GM18520 (cell line): ENCODE measurements around the gene NCKAP5L.
A peak's percentile ranks its signal among the peaks of the same experiment; 100 is the strongest.

Experiments
- ATAC-seq: cut with Tn5 transposase; IDR thresholded peaks from one replicate; pipeline ENCODE4 v1.9.1; 2021; ENCODE audit not compliant: unreplicated experiment

NCKAP5L gene

DNA sequence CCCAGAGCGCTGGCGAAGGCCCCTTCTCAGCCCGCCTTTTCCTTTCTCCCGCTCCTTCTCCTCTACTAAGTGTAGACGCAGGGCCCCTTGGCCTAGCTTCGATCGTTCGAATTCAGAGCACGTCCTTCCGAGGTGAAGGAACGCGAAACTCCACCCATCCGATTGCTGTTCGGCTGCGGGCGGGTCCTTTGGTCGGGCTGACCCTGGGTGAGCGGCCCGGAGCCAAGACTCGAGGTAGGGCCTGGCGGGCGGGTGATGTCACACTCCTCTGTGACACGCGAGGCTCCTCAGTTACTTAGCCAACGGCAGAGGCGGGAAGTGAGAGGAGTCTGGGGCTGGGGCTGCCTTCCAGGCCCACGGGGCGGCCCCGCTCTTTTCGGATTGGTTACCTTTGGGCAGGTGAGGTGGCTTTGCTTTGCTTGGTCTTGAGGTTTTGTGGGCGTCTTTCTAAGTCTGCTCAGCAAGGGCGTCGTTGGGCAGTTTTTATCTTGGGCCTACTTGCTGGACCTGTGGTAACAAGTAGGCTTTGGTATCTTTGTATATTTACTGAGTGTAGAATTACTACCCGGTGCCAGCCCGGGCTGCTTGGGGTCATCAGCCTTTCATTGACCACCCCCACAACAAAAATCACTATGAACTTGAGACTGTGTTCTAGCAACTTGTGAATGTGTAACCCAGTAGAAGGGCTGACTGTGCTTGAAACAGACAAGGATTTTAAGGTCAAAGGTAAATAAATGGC is 86.2 kb downstream of the NCKAP5L start:
- peak; percentile 46 for ATAC-seq
